SK-MEL-5 (cell line): Measurements from ENCODE around the gene C11orf91. TPM values are rescaled to one million over a fixed set of nuclear protein-coding genes. Genes with fewer than 3 reads are reported as not detected.
"Not testable (repeated sequence)": the region's sequence is repeated elsewhere in the genome, so short reads cannot be mapped to it uniquely, and the experiment has no call there.

Experiments used
- DNase-seq: peaks from one replicate; pipeline ENCODE4 v3.0.0-alpha.2; 2016; ENCODE audit warnings: low read depth, low spot score
- in situ Hi-C: cut with HindIII; loops from 2 replicates; pipeline ENCODE4 v1.10.0; 2016; ENCODE audit warnings: low sequenced_read_pairs, high pct_unique_total_duplicates, low pct_unique_long_range_greater_than_20kb
- total RNA-seq: library from RNA; depleted of rRNA; stranded (reverse); fragments of >200 nt; shearing (Covaris generic); gene quantifications from 2 replicates; pipeline ENCODE4 v1.2.3, GENCODE V29; 2014

The C11orf91 gene
- total RNA-seq, 1 experiment from 2014 or later: 0.29 TPM

DNA sequence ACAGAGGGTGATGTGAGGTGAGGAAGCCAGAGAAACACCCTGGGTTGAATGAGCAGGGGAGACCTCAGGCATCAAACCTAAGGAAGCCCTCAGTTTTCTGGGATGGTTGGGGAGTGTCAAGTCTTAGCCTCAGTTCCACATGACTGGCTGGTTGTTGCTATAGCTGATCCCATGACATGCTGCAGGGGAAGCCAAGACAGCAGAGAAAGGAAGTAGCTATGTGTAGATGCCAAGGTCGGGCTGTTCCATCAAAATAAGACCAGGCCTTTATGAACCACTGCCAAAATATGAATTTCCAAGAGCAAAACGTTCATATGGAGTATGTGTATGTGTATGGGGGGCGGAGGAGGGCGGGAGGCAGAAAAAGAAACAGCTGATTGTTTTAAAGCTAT lies 24.0 kb upstream of the C11orf91 start:
- peak; percentile 90 for DNase-seq
- in situ Hi-C loops: no loop called here

DNA sequence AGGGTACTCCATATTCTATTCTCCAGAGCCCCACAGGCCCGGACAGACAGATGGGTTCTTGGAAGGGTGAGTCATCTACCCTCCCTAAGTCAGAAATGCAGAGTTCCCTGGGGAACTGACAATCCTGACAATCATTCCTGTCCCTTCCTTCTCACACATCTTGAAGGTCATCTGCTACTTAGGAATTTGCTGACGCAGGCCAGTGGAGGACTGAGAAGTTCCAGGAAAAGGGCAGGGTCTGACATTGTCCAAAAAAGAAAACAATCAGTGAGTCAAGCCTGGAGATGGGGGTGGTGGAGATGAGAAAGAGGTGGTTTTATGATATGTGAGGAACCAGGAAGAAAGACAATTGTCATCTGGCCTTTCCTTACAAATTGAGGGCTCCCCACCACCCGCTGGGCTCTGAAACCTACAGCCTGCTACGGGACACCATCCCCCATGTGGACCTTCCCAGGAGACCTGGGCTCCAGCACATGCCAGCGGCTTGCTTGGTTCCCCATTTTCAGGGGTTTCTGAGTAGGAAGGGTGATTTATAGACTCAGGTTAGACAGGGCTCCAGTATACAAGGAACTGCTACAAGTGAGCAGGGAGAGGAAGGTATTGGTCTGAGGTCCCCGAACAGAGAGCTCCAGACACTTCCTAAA lies 22.7 kb upstream of the C11orf91 start:
- in situ Hi-C loops: no loop called here
- peak; percentile 88 for DNase-seq

DNA sequence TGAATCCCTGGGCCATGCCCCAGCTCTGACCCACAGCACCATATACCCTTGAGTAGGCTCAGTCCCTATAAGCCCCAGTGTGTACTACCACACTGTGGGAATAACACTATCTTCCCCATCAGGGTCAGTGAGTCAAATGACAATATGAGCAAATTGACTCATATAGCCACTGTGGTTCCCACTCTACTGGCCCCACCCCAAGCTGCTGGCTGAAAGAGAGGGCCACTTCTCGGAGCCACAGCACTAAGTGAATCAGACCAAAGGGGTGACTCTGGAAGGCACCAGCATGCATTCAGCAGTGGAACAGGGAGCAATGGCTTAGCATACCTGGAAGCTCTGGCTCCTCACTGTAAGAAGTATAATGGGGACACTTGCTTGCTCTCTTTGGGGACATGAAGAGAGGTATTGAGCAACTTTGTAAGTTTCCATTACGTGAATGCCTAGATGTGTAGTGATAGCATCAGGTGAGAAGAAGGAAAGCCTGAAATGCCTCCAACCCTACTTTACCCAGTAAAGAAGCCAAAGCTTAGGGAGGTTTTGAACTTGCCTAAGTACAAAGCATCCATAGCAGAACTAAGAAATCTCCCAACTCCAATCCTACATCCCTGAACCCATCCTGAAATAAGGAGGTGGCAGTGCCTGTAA lies 22.1 kb upstream of the C11orf91 start:
- no peak for DNase-seq

DNA sequence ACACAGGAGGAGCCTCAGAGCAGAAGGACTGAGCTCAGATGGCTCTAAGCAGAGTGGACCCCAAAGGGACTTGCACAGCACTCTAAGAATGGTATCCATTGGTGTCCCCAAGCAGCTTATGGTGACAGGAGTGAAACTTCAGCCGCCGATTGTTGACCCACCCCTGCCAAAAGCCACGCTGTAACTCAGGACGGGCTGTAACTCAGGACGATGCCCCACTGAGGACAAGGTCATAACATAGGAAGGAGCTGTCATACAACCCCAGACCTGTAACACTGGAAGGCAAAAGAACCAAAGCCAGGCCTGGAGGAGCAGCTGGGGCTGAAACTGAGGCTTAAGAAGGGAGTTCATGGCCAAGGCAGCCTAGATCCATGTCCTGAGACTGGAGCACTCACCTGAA lies 21.4 kb upstream of the C11orf91 start:
- DNase-seq: no peak
- in situ Hi-C loops: no loop called here

More for the DNA sequence above, 22.1 kb upstream of the C11orf91 start:
- in situ Hi-C loops: no loop called here

DNA sequence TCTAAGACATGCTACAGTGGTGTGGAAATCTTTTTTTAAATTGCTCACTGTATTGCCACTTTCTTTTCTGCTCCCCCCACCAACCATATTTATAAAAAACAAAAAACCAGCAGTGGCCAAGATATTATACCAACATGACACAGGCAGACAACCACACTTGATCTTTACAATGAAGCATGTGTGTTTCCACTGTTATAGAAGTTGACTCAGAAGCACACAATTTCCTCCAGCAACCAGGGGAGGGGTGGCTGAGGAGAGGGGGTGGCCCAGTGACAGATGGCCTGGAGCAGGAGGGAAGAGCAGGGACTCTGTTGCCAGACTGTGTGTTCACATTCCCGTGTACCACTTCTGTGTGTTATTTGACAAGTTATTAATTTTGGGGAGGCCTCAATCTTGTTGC lies 20.8 kb upstream of the C11orf91 start:
- DNase-seq: peak; percentile 89
- in situ Hi-C loops: no loop called here

DNA sequence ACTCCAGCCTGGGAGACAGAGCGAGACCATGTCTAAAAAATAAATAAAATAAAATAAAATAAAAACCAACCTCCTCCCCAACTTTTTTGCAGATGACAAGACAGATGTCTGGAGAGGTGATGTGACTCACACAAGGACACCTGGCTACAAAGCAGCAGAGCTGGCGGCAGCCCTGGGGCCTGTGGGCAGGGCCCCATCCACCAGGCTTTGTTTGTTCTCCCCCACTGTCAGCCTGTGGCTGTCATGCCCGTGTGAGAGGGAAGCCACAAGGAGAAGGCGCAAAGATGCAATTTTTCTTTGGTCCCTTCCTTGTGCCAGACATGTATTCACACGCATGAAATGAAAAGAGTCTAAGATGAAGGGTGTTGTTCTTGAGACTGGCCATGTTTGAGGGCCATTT lies 19.0 kb upstream of the C11orf91 start:
- in situ Hi-C loops: no loop called here
- DNase-seq: no peak

DNA sequence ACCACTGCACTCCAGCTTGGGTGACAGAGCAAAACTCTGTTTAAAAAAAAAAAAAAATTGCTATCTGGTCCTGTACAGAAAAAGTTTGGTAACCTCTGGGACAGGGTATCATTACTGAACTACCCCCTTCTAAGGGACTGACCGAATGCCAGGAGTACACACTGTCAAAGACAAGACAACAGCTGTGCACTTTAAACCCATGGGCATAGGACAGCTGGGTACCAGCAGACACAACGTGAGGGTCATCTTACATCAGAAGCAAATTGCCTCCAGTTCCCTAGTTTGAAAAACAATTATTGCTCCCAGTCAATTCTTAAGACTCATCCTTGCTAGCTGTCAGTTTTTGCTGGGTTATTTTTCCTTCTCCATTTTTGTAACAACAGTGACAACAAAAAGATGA lies 17.8 kb upstream of the C11orf91 start:
- in situ Hi-C loops: no loop called here
- no peak for DNase-seq

DNA sequence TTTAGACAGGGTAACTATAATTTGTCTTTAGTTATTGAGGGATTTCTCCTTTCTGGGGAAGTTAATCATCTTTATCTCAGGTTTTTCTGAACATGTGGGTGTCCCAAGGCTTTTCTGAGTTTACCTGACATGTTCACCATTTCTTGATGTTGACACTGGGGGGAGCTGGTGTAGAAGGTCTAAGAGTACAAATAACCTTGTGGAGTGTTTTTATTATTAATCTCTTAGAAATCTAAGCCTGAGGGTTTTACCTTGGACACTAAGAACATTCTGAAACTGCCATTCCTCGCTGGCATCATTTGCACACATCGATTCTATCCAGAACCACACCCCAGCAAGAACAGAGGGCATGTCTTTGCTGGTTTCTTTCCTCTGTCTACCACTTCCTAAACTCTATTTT lies 15.6 kb upstream of the C11orf91 start:
- DNase-seq: peak; percentile 65
- in situ Hi-C loops: no loop called here

DNA sequence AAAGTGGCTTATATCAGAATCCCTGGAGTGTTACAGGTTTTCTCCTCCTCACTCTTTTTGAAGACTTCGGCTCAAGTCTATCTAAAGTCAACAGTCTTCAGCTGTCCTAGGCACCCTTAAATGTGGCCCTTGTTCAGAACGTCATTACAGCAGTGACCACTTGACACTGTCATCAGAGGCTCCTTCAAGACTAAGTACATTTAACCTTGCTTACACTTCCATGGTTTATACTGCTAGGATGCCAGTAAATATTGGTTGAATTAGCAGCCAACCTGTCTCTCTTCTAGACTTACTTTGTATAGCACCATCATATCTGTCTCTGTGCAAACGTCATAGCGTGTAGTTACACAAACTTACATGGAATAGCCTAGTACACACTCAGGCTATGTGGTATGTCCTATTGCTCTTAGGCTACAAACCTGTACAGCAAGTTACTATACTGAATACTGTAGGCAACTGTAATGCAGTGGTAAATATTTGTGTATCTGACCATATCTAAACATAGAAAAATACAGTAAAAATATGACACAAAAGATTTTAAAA lies 13.3 kb upstream of the C11orf91 start:
- no peak for DNase-seq
- in situ Hi-C loops: no loop called here

DNA sequence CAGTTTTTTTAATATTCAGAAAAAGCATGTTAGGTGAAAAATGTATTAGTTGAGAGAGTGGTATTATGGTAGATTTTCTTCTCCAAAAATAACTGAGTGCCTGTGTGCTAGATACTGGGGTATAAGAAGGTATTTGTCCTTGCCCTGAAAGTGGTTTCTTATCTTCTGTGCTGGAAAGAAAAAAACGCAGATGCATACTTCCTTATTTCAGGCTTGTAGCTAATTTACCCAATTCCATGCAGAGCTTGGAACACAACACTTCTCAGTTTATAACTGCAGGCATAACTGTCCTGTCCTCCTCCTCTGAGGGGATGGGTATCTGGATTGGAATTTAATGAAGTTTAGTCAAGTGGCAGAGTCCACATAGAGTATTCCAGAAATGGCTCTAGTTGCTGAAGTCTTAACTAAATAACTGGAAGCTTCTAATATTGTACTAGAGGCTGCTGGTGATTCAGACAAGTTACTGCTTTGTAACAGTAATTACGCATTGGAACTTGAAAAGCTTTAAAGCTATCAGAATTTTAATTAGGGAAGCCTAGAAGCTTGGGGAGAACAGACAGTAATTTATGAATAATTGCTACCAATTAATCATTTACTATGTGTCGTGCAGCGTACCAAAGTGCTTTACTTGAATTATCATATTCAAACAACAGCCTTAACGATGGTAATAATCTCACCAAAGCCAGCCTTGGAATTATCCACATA lies 12.7 kb upstream of the C11orf91 start:
- in situ Hi-C loops: no loop called here
- DNase-seq: no peak

DNA sequence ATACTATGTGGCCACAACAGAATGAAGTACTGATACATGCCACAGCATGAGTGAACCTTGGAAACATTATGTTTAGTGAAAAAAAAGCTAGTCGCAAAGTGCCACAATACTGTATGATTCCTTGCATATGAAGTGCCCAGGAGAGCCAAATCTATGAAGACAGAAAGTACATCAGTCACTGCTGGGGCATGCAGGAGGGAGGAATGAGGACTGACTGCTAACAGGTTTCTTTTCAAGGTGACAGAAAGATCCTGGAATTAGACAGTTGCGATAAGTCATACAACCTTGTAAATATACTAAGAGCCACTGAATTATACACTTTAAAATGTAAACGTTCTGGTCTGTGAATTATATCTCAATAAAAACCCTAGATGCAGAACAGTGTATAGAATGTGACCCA lies 11.8 kb upstream of the C11orf91 start:
- DNase-seq: no peak
- in situ Hi-C loops: no loop called here

DNA sequence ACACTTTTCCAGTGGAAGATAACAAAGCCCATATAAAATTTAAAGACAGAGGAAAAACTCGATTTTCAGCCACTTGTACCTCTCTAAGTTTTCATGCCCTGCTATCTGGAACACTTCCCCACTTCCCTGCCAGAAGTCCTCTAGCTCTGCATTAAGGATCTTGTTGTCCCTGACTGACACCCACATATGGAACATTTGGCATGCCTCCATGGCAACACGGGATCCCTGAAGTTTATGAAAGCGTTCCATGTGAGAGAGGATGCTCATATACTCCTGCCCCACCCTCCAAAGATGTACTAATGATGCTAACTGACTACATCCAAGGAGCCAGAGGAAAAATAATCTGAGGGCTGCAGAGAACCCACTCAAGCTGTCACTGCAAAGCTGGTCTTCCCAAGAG lies 8.8 kb upstream of the C11orf91 start:
- no peak for DNase-seq
- in situ Hi-C loops: no loop called here

DNA sequence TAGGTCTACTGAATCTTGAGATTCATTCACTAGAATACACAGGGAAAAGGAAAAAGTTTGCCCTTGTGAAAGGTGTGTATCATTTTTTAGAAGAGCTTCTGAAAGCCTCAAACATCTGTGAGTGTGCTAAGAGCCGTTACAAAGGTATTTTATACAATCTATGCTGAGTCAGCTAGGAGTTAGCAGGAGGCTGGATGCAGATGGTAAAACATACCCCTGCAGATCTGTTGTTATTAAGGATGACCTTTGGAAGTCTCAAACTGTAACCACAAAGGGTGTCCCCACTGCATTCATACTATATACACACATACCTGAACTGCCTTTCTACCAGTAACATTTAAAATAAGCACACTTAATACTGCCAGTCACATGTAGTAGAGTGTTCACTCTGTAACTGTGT lies 8.4 kb upstream of the C11orf91 start:
- no peak for DNase-seq
- in situ Hi-C loops: no loop called here

DNA sequence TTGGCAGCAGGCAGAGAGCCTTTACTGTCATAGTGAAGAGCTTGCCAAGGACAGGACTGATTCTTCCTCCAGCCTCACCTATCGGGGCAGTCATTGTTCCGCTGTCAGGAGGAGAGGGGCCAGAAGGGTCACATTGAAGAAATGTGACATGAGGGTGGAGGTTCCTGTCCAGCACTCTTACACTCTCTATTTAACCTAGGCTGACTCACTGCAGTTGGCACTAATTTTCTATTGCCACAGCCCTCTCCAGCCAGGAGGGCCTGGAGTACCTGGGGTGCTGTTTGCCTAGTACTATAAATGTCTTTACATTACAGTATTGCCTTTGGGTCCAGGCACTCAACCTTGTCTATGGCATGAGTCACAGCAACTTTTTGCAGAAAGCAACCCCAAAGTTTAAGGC lies 7.2 kb upstream of the C11orf91 start:
- in situ Hi-C loops, DNase-seq: not testable (repeated sequence)

DNA sequence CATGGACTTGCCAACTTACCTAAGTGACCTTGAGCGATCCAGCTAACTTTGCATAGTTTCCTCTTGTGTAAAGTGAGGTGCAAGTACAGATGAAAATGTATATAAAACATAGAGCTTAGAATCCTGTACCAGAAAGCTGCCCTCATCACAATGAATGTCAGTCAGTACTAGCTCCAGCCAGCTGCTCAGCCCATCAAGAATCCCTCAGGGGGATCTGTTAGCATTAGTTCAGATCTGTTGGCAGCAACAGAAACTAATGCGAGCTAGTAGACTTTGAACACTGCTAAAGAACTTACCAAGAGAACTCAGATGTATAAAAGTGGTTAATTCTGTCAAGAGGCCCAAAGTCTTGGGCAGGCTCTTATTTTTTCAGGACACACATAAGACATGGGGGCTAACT lies 6.3 kb upstream of the C11orf91 start:
- no peak for DNase-seq
- in situ Hi-C loops: no loop called here

DNA sequence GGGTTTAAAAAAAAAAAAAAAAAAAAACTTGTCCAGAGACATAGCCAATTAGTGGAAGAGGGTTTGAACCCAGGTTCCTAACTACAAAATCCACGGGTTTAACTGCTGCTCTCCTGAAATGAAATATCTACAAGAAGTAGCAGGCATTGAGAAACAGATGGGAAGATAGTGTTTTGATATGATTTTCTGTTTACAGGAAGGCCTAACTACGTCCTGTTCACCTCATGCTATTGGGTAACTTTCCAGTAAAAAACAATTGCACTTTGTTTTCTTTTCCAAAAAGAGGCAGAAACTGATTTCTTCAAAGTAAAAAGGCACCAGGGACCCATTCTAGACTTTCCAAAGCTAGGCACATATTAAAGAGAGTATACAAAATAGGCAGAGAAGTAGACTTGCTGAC lies 5.9 kb upstream of the C11orf91 start:
- in situ Hi-C loops: no loop called here
- peak; percentile 44 for DNase-seq

DNA sequence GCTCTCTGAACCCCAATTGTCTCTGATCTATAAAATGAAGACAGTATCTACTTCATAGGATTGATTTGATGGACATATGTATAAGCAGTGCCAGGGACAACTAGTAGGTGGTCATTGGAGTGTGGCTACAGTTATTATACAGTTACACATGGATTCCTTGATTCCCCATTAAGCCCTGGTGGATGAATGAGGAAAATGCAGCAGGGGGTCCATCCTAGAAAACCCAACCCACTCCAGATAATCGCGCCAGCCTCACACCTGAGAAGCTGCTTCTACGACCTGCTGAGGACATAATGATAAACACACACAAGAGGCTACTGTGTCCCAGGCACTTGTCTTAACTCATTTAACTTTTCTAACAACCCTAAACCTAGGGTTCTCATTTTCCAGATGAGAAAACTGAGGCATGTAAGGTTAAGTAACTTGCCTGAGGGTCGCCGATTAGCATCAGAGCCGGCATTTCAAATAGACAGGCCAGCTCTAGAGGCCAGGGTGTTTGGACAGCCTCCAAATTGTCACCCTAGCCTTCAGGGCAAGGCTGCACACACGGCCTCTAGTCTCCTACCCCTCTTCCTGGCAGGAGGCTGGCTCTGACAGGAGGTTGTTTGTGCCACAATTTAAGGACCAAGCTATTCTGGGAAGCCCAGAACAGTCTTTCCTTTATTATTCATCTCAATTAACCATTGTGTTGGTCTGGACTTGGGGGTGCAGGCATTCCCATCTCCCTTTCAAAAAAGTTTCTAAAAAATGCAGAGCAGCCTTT lies 3.8 kb upstream of the C11orf91 start:
- peak; percentile 95 for DNase-seq
- in situ Hi-C loops: no loop called here

DNA sequence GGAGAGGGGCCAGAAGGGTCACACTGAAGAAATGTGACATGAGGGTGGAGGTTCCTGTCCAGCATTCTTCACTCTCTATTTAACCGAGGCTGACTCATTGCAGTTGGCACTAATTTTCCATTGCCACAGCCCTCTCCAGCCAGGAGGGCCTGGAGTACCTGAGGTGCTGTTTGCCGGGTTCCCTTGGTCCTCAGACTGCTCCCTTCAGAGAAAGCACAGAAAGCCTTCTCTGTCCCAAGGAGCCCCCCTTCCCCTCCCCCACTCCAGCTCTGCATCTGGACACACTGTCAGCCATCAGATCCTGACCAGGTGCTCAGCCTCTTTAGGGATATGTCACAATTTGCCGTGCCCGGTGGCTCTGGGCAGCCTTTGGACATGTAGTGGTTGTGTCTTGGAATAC lies 3.2 kb upstream of the C11orf91 start:
- in situ Hi-C loops: no loop called here
- no peak for DNase-seq
